NCI-H2171 treated with DMSO at 0.1 percent for 48 hours (cell line): ENCODE data around the gene ARHGAP21.

Experiments
- DNase-seq: peaks from one replicate; lab custom pipeline; 2025; lab: John Stamatoyannopoulos, UW

The ARHGAP21 gene

DNA sequence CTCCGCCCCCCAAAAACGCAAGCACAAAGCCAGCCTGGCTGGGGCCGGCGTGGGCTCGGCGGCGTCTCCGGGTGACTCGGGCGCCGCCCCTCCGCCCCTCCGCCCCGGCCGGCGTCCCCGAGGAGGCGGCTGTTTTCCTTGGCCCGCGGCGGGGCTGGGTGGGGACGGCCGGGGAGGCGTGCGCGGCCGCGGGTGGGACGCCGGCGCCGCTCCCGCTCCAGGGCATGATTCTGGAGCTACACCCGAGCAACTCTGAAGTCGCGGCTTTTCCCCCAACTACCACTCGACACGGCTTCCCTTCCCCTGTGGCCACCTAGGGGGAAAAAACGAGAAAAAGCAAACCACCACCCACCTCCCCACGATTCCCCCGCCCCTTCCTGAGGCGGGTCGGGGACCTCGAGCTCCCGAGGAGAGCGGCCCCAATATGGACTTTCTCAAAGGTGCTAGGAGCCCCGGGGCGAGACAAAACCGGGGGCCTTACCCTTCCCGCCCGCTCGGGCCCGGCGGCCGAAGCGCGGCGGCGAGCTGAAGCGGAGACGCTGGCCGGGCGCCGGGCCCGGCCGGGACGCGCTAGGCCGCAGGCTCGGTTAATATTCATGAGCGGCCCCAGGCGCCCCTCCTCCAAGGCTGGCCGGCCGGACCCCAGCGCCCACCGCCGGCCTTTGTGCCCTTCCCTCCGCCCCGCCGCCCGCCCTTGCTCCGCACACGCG, 856 bp downstream of the ARHGAP21 start:
- peak; percentile 29 for DNase-seq

GRCh38 chr10:24722131-24722675, 1.5 kb downstream of the ARHGAP21 start:
- DNase-seq: no peak

- DNase-seq: no peak
Measured at GRCh38 chr10:24721229-24722106, 2.2 kb downstream of the ARHGAP21 start.

DNA sequence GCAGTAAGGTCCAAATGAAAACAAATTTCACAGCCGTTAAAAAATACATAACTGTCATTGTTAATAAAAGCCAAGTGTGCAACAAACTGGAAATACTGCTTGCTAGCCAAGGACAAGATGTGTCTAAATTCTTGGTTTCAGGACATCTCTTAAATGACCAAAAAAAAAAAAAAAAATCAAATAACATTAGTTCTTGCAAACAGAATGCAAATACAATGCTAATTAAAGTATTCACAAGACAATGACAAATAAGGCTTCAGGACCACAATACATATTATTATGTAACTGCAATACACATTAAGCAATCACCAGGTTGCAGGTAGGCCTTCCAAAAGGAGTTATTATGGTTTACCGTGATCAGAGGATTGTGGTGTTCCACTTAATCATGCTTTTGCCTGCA, 3.6 kb downstream of the ARHGAP21 start:
- no peak for DNase-seq

DNA sequence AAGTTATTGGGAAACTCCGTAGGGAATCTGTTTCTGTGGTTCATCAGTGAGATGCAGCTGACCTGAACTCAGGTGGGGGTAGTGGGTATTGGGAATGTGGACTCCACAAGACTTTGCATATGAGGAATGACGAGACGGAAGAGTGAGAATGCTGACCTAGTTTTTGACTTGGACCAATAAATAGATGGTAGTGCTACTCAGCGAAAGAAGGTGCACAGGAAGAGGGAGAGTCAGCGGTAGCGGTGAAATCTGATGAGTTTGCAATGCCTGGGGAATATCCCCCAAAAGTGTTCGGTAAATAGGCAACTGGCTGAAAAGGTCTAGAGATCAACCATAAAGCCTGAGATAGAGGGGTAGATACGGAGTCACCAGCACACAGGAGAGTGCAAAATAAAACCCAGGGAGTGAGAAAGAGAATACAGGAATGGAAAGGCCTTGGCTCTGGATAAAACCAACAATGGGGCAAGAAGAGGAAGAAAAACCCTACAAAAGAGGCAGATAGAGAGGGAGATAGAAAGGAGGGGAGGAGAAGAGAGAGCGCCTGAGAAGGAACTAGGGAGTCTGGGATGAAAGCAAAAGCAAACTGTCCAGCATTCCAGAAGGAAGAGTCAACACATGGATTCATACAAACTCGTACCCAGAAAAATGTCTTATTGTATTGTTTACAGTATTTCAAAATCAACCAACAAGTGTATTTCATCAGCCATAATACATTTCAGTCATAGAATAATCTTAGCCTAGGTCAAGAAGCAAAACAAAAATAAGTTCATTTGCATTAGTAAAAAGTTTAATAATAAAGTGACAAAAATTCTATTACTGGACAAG, 5.4 kb downstream of the ARHGAP21 start:
- DNase-seq: no peak

- DNase-seq: peak; percentile 53
Measured at GRCh38 chr10:24716295-24716694, 7.4 kb downstream of the ARHGAP21 start.

GRCh38 chr10:24715246-24715769, 8.4 kb downstream of the ARHGAP21 start:
- DNase-seq: peak; percentile 5

- DNase-seq: no peak
Measured at GRCh38 chr10:24713086-24713485, 10.6 kb downstream of the ARHGAP21 start.

- no peak for DNase-seq
Measured at GRCh38 chr10:24711465-24711864, 12.2 kb downstream of the ARHGAP21 start.

GRCh38 chr10:24708081-24708480, 15.6 kb downstream of the ARHGAP21 start:
- no peak for DNase-seq

DNA sequence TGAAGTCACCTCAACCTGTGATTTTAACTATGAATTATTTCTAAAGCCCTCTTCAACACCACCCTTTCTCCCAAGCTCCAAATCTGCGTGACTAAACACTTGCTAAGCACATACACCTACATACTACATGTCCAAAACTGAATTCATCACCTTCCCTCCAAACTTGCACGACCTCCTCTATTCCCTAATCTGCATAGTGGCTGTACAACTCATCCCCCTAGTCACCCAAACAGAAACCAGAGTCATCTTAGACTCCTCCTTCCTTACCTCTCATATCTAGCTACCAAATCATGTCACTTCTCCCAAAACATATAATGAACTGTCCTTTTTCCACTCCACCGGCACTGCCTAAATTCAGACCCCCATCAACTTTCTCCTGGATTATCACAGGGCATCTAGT, 16.2 kb downstream of the ARHGAP21 start:
- no peak for DNase-seq

DNA sequence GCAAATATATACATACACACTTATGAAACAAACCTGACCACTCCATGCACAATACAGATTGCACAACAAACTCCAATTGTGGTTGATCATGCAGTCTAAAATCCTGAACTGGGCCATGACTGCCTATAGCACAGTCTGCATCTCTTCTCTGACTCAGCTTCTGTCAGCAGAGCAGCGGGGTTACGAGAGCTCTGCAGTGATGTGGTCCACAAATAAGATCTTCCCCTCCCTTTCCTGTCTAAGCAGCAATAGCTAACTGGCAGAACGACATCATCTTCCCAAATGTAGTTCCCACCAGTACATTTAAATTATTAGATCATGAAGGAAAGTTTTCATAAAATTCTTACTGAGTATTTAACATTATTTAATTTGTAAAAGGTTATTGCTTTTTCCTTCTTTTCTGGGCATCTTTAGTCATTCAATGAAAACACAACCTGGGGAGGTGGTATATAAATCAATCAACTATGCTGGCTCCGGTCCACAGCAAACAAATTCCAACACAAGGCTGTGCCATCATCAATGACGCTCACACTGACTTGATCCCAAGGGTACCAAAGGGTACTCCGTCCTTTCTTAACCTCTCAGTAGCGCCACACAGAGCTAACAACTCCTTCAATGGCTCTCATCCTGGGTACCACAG, 17.1 kb downstream of the ARHGAP21 start:
- DNase-seq: no peak

DNA sequence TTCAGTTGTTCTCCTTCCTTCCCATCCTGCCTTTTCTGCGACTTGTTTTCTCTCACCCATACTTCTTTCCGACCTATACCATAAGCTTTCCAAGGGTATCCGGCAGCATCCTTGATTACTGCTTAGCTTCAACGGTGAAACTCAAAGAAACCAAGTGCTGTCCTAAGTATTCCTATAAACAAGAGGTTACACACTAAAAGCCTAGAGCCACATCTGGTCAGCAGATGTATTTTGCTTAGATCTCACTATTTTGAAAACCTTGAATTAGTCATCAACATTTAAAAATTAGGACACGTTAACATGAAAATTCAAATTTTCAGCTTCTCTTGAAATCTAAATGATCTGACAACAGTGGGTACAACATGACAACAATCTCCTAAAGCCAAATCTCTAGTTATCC, 20.0 kb downstream of the ARHGAP21 start:
- no peak for DNase-seq

DNA sequence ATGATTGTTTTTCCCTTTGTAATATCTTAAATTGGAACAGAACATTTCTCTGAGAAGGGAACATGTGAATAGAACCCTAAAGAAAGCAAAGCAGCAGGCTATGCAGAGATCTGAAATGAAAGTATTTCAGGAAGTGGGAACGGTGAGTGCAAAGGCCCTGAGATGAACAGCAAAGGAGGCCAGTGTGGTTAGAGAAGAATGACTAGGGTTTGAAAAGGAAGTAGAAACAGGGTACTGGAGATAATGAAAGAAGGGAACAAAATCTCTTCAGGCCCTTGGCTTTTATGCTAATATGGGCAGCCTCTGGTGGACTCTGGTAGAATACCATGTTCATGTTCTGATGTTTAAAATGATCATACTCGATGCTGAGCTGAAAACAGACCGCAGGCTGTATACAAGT, 22.2 kb downstream of the ARHGAP21 start:
- DNase-seq: no peak

- DNase-seq: no peak
Measured at GRCh38 chr10:24700948-24701347, 22.7 kb downstream of the ARHGAP21 start.

GRCh38 chr10:24698270-24698669, 25.4 kb downstream of the ARHGAP21 start:
- DNase-seq: no peak

- no peak for DNase-seq
Measured at GRCh38 chr10:24697080-24697479, 26.6 kb downstream of the ARHGAP21 start.

GRCh38 chr10:24695452-24695851, 28.2 kb downstream of the ARHGAP21 start:
- peak; percentile 75 for DNase-seq

- DNase-seq: no peak
Measured at GRCh38 chr10:24694086-24694485, 29.6 kb downstream of the ARHGAP21 start.

DNA sequence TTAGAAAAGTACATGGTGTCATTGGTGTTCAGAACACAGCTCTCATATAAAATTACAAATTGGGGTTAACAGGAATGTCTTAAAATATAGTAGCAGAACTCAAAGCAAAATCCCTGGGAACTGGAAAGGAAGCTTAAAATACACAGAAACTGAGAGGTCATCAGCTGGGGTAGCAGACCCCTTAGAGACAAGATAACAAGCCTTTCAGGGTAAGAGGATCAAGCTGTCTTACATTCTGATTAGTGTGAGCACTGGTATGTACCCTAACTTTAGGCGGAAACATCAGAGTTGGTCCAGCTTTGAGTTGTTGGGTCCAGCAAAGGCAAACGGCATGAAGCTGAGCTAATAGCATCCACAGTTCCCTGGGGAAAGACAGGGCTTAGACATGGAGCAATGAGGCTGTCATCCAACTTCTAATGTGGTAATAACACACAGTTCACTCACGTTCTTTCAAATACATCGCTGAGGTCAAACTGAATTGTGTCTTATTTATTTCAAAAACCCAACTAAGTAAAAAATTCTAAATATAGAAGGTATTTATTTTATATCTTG, 32.6 kb downstream of the ARHGAP21 start:
- DNase-seq: no peak

DNA sequence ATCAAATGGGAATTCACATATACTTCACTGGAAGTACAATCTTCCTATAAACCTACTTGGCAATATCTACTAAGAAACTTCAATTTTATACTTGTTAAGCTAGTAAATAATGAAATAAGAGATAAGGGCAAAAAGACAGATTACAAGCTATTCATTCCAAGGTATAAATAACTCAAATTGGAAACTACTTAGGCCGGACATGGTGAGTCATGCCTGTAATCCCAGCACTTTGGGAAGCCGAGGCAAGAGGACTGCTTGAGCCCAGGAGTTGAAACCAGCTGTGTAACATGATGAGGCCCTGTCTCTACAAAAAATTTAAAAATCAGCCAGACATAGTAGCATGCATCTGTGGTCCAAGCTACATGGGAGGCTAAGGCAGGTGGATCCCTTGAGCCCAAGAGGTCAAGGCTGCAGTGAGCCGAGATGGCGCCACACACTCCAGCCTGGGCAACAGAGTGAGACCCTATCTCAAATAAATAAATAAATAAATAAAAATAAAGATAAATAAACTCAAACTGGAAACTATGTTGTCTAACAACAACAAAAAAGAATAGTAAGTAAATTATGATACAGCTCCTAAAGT, 37.6 kb downstream of the ARHGAP21 start:
- no peak for DNase-seq
